ENCODE data around the gene QRFPR.

The QRFPR gene

DNA sequence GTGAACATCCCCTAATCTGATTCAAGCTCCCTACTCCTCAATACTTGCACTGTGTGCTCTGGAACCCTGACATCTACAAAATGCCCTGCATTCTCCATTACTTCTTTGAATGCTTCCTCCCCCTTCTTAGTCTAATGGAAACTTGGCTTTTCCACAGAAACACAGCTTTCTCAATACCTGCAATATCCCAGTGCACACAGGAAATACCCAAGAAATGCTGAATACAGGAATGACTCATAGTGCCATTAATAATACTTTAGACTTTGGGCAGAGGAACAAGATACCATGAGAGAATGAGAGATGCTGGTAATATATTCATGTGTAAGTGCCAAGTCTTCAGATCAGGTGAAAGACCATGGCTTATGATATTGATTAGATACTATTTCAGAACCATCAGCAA, 5.6 kb downstream of the QRFPR start:
- DNase-seq (ENCODE audit: insufficient read length, low spot score) (no peak), FAIRE-seq (no peak)
- TF ChIP-seq, protein P1, sequence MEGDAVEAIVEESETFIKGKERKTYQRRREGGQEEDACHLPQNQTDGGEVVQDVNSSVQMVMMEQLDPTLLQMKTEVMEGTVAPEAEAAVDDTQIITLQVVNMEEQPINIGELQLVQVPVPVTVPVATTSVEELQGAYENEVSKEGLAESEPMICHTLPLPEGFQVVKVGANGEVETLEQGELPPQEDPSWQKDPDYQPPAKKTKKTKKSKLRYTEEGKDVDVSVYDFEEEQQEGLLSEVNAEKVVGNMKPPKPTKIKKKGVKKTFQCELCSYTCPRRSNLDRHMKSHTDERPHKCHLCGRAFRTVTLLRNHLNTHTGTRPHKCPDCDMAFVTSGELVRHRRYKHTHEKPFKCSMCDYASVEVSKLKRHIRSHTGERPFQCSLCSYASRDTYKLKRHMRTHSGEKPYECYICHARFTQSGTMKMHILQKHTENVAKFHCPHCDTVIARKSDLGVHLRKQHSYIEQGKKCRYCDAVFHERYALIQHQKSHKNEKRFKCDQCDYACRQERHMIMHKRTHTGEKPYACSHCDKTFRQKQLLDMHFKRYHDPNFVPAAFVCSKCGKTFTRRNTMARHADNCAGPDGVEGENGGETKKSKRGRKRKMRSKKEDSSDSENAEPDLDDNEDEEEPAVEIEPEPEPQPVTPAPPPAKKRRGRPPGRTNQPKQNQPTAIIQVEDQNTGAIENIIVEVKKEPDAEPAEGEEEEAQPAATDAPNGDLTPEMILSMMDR (IDR thresholded peaks at IDR 0.05; ENCODE audit: insufficient read depth, missing control alignments) = no peak

DNA sequence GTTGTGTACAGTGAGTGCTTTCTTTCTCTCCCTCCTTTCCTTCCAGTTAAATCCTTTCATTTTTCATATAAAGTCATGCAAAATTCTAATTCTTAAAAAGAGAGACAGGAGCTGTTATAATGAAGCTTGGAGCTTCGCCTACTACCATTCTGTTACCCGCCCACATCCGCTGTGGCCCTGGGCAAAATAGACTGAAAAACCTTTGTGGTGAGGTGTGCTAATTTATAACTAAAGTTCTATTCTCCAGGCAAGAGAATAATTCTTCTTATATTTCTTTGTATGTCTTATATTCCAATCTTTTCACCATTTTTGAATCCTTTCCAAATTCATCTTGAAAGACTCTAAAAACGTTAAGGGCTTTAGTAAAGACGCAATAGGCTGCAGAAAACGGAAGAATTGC, 7.0 kb downstream of the QRFPR start:
- TF ChIP-seq, protein P1 (IDR thresholded peaks at IDR 0.05; ENCODE audit: insufficient read depth, missing control alignments) = no peak
- no peak for DNase-seq (ENCODE audit: insufficient read length, low spot score)
- no peak for FAIRE-seq

DNA sequence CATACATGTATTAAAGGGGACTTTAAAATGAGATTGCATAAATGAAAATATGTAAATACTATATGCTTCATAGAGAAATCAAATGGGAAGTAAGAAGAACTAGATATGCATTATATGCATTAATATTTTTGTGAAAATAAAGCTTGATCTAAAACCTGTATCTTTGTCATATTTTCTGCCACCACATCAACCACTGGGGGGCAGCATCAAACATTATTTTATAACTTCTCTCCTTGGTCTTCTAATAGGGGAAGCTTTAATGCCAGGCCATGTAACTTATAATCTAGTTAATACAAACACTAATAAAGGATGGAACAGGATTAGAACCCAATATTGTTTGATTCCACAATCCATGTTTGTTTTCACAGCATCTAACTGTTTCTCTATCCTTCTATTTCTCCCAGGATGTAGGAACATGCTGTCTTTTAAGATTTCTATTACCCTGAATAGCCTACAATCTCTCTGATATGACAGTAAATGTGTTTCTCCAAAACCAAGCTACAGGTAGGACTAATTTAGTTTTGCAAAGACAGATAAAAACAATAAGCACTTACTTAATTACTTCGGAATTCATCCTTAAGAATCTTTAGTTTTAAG, 10.0 kb downstream of the QRFPR start:
- FAIRE-seq (peak; percentile 58), DNase-seq (ENCODE audit: insufficient read length, low spot score) (no peak)
- TF ChIP-seq, protein P1 (IDR thresholded peaks at IDR 0.05; ENCODE audit: insufficient read depth, missing control alignments) = peak; percentile 77

DNA sequence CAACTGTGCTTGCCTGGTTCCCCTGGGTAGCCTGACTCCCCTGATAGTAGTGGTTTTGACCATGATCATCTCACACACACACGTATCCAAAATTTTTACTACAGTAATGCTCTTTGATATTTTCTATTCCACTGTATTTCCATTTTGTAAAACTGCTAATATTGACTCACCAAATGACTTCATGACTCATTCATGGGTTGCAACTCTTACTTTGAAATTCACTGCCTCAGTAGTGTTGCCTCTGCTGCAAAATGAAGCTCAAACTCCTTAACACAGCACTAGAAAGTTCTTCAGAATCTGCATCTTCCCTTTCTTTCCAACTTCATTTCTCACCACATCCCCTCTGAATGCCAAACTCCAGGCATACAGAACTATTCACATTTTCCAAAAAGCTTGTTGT, 20.3 kb downstream of the QRFPR start:
- FAIRE-seq = no peak

DNA sequence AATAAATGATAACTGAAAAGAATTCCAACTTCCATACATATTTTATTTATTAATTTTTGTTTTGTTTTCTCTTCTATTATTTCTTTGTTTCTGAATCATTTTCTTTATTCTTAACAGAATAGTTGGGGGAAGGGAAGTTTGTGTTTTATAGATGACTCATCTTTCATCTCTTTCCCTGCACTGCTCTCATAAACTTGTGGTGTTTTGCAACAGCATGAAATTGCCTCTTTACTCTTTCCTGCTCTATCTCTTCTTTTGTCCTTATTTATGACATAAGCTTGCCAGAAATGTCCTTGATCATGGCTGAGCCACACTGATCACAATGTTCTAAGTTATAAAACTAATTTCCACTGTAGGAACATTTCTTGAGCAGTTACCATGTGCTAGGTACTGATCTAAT, 22.3 kb downstream of the QRFPR start:
- no peak for FAIRE-seq
- no peak for DNase-seq (ENCODE audit: insufficient read length, low spot score)

More for the DNA sequence above, 20.3 kb downstream of the QRFPR start:
- no peak for DNase-seq (ENCODE audit: insufficient read length, low spot score)
- TF ChIP-seq, protein P1 (IDR thresholded peaks at IDR 0.05; ENCODE audit: insufficient read depth, missing control alignments) = no peak

DNA sequence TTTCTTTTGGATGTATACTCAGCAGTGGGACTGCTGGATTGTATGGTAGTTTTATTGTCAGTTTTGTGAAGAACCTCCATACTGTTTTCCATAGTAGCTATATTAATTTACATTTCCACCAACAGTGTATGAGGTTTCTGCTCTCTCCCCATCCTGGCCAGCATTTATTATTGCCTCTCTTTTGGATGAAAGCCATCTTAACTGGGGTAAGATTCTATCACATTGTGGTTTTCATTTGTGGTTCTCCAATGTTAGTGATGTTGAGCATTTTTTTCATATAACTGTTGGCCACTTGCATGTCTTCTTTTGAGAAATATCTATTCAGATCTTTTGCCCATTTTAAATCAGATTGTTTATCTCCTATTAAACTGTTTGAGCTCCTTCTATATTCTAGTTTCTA, 27.6 kb downstream of the QRFPR start:
- FAIRE-seq = no peak
- TF ChIP-seq, protein P1 (IDR thresholded peaks at IDR 0.05; ENCODE audit: insufficient read depth, missing control alignments) = no peak
- DNase-seq (ENCODE audit: insufficient read length, low spot score) = no peak

More for the DNA sequence above, 22.3 kb downstream of the QRFPR start:
- TF ChIP-seq, protein P1 (IDR thresholded peaks at IDR 0.05; ENCODE audit: insufficient read depth, missing control alignments) = no peak

DNA sequence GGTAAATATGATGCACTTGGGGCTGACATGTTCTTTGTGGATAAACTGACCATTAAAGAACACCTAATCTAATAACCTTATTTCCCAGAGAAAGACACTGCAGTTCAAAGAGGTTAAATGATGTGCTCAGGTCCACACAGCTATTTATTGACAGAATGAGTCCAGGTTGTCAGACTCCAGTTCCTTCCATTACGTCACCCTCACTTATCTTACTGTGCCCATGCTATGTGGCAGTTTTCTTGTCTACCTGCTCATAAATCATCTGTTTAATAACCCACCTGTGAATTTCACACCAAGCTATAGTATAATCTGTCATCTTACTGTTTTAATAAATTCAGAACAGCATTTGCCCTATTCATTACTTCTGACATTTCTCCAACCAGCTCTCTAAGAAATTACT, 36.7 kb downstream of the QRFPR start:
- TF ChIP-seq, protein P1 (IDR thresholded peaks at IDR 0.05; ENCODE audit: insufficient read depth, missing control alignments) = no peak
- no peak for DNase-seq (ENCODE audit: insufficient read length, low spot score)

More for the DNA sequence above, 36.7 kb downstream of the QRFPR start:
- no peak for FAIRE-seq

Measured in D721Med (cell line).